SK-N-SH (cell line): Measurements from ENCODE around the gene LRRK2. TPM values are rescaled to one million over a fixed set of nuclear protein-coding genes. Genes with fewer than 3 reads are reported as not detected.

ENCODE experiments used
- CTCF ChIA-PET: fragments of 300-600, 350-600 bp; formaldehyde crosslinking; extraction: SDS; loops from one replicate; lab custom pipeline; 2021; lab: Yijun Ruan, JAX
- POLR2A ChIA-PET: fragments of 350-600 bp; sonication (Branson Sonifier 250); formaldehyde crosslinking; extraction: SDS; loops from one replicate; lab custom pipeline; 2020; ENCODE audit warnings: antibody characterized with exemption, inconsistent platforms; lab: Yijun Ruan, JAX
- DNase-seq: peaks from one replicate; pipeline ENCODE4 v3.0.0; 2012
- H2AFZ ChIP-seq: fragments of 200-600 bp; sonication (generic); 2 replicates; pipeline ENCODE4 v1.8.1; 2016; ENCODE audit warnings: antibody characterized with exemption, mild to moderate bottlenecking, low read depth
- H3F3A ChIP-seq: fragments of 200-600 bp; sonication (generic); replicated peaks from 2 replicates; pipeline ENCODE3; 2016; ENCODE audit warnings: antibody characterized with exemption, mild to moderate bottlenecking; ENCODE audit not compliant: insufficient read depth
- H3K27ac ChIP-seq, 2 experiments: fragments of 200-500 bp in 1 of 2; fragments of 200-600 bp in 1 of 2; sonication (Bioruptor generic) in 1 of 2; sonication (generic), shearing (Covaris generic) in 1 of 2; 2 replicates each; pipeline versions ENCODE4 v1.5.1 to v1.6.1; 2014 to 2016; ENCODE audit warnings: low read depth in 2 of 2, inconsistent platforms in 1 of 2, low read length in 1 of 2, mild to moderate bottlenecking in 1 of 2, mixed read lengths in 1 of 2
- H3K27me3 ChIP-seq: fragments of 200-600 bp; sonication (generic), shearing (Covaris generic); 2 replicates; pipeline ENCODE4 v1.6.1; 2016; ENCODE audit warnings: mixed run types; ENCODE audit not compliant: insufficient read depth
- H3K36me3 ChIP-seq, 2 experiments: fragments of 200-500 bp in 1 of 2; fragments of 200-600 bp in 1 of 2; sonication (Bioruptor generic) in 1 of 2; sonication (generic) in 1 of 2; replicated peaks in 1 of 2; 2 replicates each; pipeline versions ENCODE3 to v1.5.1; 2014 to 2016; ENCODE audit warnings: low read length in 1 of 2, mild to moderate bottlenecking in 1 of 2; ENCODE audit not compliant: insufficient read depth in 2 of 2, control insufficient read depth in 1 of 2
- H3K4me1 ChIP-seq, 2 experiments: fragments of 200-500 bp in 1 of 2; fragments of 200-600 bp in 1 of 2; sonication (Bioruptor generic) in 1 of 2; sonication (generic), shearing (Covaris generic) in 1 of 2; 2 replicates each; pipeline versions ENCODE4 v1.5.1 to v1.6.1; 2014 to 2016; ENCODE audit warnings: low read depth in 1 of 2, low read length in 1 of 2, mixed run types in 1 of 2; ENCODE audit not compliant: insufficient read depth in 2 of 2, control insufficient read depth in 1 of 2
- H3K4me2 ChIP-seq: fragments of 200-600 bp; sonication (generic), shearing (Covaris generic); 2 replicates; pipeline ENCODE4 v1.6.1; 2017; ENCODE audit warnings: mixed run types
- H3K4me3 ChIP-seq, 2 experiments: fragments of 200-500 bp in 1 of 2; fragments of 200-600 bp in 1 of 2; sonication (Bioruptor generic) in 1 of 2; sonication (generic), shearing (Covaris generic) in 1 of 2; 2 replicates each; pipeline versions ENCODE4 v1.5.1 to v1.8.1; 2014 to 2016; ENCODE audit warnings: low read depth in 2 of 2, inconsistent platforms in 1 of 2, low read length in 1 of 2, mild to moderate bottlenecking in 1 of 2, mixed read lengths in 1 of 2, moderate library complexity in 1 of 2
- H3K79me2 ChIP-seq: fragments of 200-600 bp; sonication (generic); 2 replicates; pipeline ENCODE4 v1.8.1; 2017; ENCODE audit warnings: mild to moderate bottlenecking; ENCODE audit not compliant: insufficient read depth
- H3K9ac ChIP-seq: fragments of 200-600 bp; sonication (generic); 2 replicates; pipeline ENCODE4 v1.6.1; 2017; ENCODE audit warnings: mixed run types
- H3K9me2 ChIP-seq: fragments of 200-600 bp; sonication (generic); 2 replicates; pipeline ENCODE4 v1.6.1; 2017; ENCODE audit warnings: mixed run types
- H3K9me3 ChIP-seq: fragments of 200-600 bp; sonication (generic); 2 replicates; pipeline ENCODE4 v1.6.1; 2017; ENCODE audit warnings: mixed run types, mild to moderate bottlenecking, moderate library complexity
- H4K20me1 ChIP-seq: fragments of 200-600 bp; sonication (generic); 2 replicates; pipeline ENCODE4 v1.6.1; 2017; ENCODE audit warnings: mild to moderate bottlenecking, mixed run types; ENCODE audit not compliant: insufficient read depth
- EP300 ChIP-seq, 2 experiments: IDR thresholded peaks; 2 replicates each; pipeline versions ENCODE4 v1.4.0 to v1.6.1; 2012; ENCODE audit warnings: borderline replicate concordance in 1 of 2, low read depth in 1 of 2, low read length in 1 of 2
- EZH2phosphoT487 ChIP-seq: fragments of 200-600 bp; sonication (generic); IDR thresholded peaks from 2 replicates; pipeline ENCODE4 v1.6.1; 2017; ENCODE audit warnings: low read depth, mixed run types, mild to moderate bottlenecking, antibody characterized with exemption, moderate library complexity, borderline replicate concordance
- FOSL2 ChIP-seq: IDR thresholded peaks from 2 replicates; pipeline ENCODE4 v1.4.0; 2012; ENCODE audit warnings: low read depth, mild to moderate bottlenecking, moderate library complexity, borderline replicate concordance
- FOXJ3 ChIP-seq: sonication (generic); formaldehyde crosslinking; IDR thresholded peaks from 2 replicates; pipeline ENCODE4 v1.5.1; 2020; ENCODE audit warnings: mild to moderate bottlenecking, missing genetic modification reagents
- FOXM1 ChIP-seq: IDR thresholded peaks from 2 replicates; pipeline ENCODE4 v1.4.0; 2012; ENCODE audit warnings: low read depth, mild to moderate bottlenecking
- GABPA ChIP-seq: IDR thresholded peaks from 2 replicates; pipeline ENCODE4 v1.4.0; 2012; ENCODE audit warnings: low read depth, mild to moderate bottlenecking
- JUND ChIP-seq: IDR thresholded peaks from 2 replicates; pipeline ENCODE4 v1.4.0; 2012
- NFIC ChIP-seq: IDR thresholded peaks from 2 replicates; pipeline ENCODE4 v1.4.0; 2012; ENCODE audit warnings: borderline replicate concordance
- NRF1 ChIP-seq: IDR thresholded peaks from 2 replicates; pipeline ENCODE4 v1.6.1; 2012; ENCODE audit warnings: low read depth, mild to moderate bottlenecking, low read length
- TEAD4 ChIP-seq: IDR thresholded peaks from 2 replicates; pipeline ENCODE4 v1.4.0; 2012; ENCODE audit warnings: mild to moderate bottlenecking, borderline replicate concordance; ENCODE audit not compliant: insufficient read depth
- WGBS: methylation state at CpG from one replicate; pipeline ENCODE4 v1.1.6; 2017; ENCODE audit warnings: low lambda C conversion rate; 5-methylcytosine and 5-hydroxymethylcytosine counted together
- polyA plus RNA-seq, 3 experiments: library from polyadenylated mRNA; depleted of rRNA; stranded (reverse); fragments of >200 nt; gene quantifications; 2 replicates each; pipeline ENCODE4 v1.2.3, GENCODE V29; 2012
- TF ChIP-seq, protein P1 (sequence below): IDR thresholded peaks from 2 replicates; pipeline ENCODE4; 2012
- TF ChIP-seq, protein P2 (sequence below): fragments of 200-600 bp; sonication (generic); IDR thresholded peaks from 2 replicates; pipeline ENCODE4 v1.6.1; 2017; ENCODE audit warnings: antibody characterized with exemption, mild to moderate bottlenecking, moderate library complexity
- TF ChIP-seq, protein P3 (sequence below): IDR thresholded peaks from 2 replicates; pipeline ENCODE4 v1.4.0; 2012; ENCODE audit warnings: low read depth, borderline replicate concordance
- TF ChIP-seq, protein P4 (sequence below): fragments of 150-350 bp; IDR thresholded peaks from 2 replicates; pipeline ENCODE4 v1.6.1; 2016; ENCODE audit warnings: mild to moderate bottlenecking, low read depth, low read length

The LRRK2 gene
- polyA plus RNA-seq, 1 of the 3 experiments (the other 2 are of a cell fraction), result 0.08 TPM

DNA sequence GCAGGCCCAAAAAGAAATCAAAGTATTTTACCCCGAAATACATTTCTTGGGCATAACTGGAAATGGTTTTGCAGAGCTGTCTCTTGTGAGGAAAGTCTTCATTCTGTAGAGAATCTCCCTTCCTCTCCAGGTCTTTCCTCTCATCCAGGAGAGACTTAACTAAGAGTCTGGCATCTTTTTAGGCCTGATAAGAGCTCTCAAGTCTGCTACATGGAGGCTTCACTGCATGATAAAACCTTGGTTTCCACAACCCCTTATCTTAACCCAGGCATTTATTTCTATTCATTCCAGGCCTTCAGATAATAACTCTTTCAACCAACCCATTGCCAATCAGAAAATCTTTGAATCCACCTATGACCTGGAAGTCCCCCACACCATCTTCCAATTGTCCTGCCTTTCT is 41.1 kb upstream of the LRRK2 start:
- DNase-seq, result no peak
- Histone ChIP-seq H4K20me1 (no peaks in the 10 kb centered on the region), H3K79me2 (no peaks in the 10 kb centered on the region), H3K27me3 (no peaks in the 10 kb centered on the region), H3F3A (no peaks in the 10 kb centered on the region), H3K4me1 (no peaks in the 10 kb centered on the region), H3K27ac (no peak overlapping the region), H2AFZ (no peak overlapping the region), H3K4me3 (no peak overlapping the region), H3K4me2 (no peak overlapping the region), H3K9me2 (no peaks in the 10 kb centered on the region), H3K9me3 (no peaks in the 10 kb centered on the region), H3K9ac (no peak overlapping the region), H3K36me3 (no peaks in the 10 kb centered on the region)
- ChIA-PET POLR2A (no interaction called here), CTCF (interaction anchor here (0.8 to 1.2 kb wide), 2 partner anchors 20 to 130 kb away, joined by 3 read pairs; no protein-coding TSS in a partner anchor)
- no peak for TF ChIP-seq TEAD4
- TF ChIP-seq, protein P1, sequence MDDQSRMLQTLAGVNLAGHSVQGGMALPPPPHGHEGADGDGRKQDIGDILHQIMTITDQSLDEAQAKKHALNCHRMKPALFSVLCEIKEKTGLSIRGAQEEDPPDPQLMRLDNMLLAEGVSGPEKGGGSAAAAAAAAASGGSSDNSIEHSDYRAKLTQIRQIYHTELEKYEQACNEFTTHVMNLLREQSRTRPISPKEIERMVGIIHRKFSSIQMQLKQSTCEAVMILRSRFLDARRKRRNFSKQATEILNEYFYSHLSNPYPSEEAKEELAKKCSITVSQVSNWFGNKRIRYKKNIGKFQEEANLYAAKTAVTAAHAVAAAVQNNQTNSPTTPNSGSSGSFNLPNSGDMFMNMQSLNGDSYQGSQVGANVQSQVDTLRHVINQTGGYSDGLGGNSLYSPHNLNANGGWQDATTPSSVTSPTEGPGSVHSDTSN, result no peak
- TF ChIP-seq EZH2phosphoT487, result no peak
- TF ChIP-seq NRF1, result no peak
- WGBS, result 15% methylated on average over 1 of the region's 1 CpG

DNA sequence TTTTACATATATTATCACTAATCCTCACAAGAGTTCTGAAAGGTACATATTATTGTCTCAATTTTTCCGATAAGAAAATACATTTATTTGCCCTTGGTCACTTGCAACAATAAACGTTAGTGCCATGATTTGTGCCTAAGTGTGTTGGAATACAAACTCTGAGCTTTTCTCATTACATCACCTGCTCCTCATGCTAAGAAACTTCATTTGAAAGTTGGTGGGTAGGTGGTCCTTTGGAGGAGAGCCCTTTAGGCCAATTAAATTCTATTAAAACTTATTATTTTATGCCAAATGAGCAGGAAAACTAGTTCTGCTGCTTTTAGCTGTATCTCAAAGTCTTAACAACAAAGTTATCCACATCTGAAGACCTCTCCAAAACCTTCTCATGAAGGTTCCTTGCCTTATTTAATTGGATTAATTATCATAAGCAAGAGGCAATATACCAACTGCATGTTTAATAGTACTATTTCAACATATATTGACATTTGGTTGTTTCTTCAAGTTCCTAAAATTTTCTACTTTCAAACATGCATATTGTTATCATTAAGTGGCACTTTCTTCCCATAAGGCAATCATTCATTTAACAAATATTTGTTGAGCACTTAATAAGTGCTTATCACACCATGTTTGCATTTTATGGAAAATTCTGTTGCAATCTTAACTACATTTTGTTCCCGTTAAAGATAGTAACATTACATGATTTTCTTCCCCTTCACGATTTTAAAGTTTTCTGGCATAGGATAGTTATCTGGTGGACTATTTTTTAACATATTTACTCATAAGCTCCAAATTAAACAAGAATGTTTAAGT is 40.1 kb upstream of the LRRK2 start:
- no peak overlapping the region for H3K4me3 ChIP-seq
- CTCF ChIA-PET, result interaction anchor here (0.8 to 1.6 kb wide), 3 partner anchors 19 to 129 kb away, joined by 3 read pairs; no protein-coding TSS in a partner anchor

DNA sequence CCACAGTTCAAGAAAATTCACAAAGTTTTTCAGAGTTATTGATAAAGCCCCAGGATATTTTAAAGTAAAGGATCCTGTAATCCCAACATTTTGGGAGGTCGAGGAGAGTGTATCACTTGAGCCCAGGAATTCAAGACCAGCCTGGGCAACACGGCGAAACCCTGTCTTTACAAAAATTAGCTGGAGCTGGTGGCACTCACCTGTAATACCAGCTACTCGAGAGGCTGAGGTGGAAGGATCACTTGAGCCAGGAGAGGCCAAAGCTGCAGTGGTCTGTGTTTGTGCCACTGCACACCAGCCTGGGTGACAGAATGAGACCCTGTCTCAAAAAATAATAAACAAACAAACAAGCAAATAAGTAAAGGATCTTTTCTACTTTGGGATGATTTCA is 39.5 kb upstream of the LRRK2 start:
- WGBS, result 25% methylated on average over 4 of the region's 4 CpGs
- ChIA-PET CTCF (interaction anchor here (1.0 to 1.6 kb wide), 2 partner anchors 22 to 32 kb away, joined by 3 read pairs; no protein-coding TSS in a partner anchor), POLR2A (interaction anchor here (1.0 kb wide), 1 partner anchor 9 kb away, joined by 3 read pairs; no protein-coding TSS in a partner anchor)
- H3K27ac ChIP-seq, result no peak overlapping the region
- no peaks in the 10 kb centered on the region for H3K9me2 ChIP-seq
- no peak overlapping the region for H3K9ac ChIP-seq
- H4K20me1 ChIP-seq, result no peaks in the 10 kb centered on the region
- no peaks in the 10 kb centered on the region for H3K79me2 ChIP-seq
- no peaks in the 10 kb centered on the region for H3K27me3 ChIP-seq
- H3K9me3 ChIP-seq, result no peaks in the 10 kb centered on the region
- no peaks in the 10 kb centered on the region for H3K4me1 ChIP-seq
- no peaks in the 10 kb centered on the region for H3F3A ChIP-seq
- H3K4me2 ChIP-seq, result no peak overlapping the region
- DNase-seq, result no peak
- H2AFZ ChIP-seq, result no peak overlapping the region
- H3K4me3 ChIP-seq, result no peak overlapping the region
- H3K36me3 ChIP-seq, result no peaks in the 10 kb centered on the region
- TF ChIP-seq EP300 (IDR thresholded peaks at IDR 0.05; ENCODE audit: borderline replicate concordance in 1 of 2, low read depth in 1 of 2, low read length in 1 of 2) (no peak), TEAD4 (no peak), NFIC (no peak), JUND (no peak), FOXM1 (no peak), FOXJ3 (CRISPR knock-in tag) (no peak), GABPA (no peak)
- TF ChIP-seq, protein P2, sequence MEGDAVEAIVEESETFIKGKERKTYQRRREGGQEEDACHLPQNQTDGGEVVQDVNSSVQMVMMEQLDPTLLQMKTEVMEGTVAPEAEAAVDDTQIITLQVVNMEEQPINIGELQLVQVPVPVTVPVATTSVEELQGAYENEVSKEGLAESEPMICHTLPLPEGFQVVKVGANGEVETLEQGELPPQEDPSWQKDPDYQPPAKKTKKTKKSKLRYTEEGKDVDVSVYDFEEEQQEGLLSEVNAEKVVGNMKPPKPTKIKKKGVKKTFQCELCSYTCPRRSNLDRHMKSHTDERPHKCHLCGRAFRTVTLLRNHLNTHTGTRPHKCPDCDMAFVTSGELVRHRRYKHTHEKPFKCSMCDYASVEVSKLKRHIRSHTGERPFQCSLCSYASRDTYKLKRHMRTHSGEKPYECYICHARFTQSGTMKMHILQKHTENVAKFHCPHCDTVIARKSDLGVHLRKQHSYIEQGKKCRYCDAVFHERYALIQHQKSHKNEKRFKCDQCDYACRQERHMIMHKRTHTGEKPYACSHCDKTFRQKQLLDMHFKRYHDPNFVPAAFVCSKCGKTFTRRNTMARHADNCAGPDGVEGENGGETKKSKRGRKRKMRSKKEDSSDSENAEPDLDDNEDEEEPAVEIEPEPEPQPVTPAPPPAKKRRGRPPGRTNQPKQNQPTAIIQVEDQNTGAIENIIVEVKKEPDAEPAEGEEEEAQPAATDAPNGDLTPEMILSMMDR, result no peak
- TF ChIP-seq, protein P3, sequence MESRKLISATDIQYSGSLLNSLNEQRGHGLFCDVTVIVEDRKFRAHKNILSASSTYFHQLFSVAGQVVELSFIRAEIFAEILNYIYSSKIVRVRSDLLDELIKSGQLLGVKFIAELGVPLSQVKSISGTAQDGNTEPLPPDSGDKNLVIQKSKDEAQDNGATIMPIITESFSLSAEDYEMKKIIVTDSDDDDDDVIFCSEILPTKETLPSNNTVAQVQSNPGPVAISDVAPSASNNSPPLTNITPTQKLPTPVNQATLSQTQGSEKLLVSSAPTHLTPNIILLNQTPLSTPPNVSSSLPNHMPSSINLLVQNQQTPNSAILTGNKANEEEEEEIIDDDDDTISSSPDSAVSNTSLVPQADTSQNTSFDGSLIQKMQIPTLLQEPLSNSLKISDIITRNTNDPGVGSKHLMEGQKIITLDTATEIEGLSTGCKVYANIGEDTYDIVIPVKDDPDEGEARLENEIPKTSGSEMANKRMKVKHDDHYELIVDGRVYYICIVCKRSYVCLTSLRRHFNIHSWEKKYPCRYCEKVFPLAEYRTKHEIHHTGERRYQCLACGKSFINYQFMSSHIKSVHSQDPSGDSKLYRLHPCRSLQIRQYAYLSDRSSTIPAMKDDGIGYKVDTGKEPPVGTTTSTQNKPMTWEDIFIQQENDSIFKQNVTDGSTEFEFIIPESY, result no peak

More for the DNA sequence above, 40.1 kb upstream of the LRRK2 start:
- no peaks in the 10 kb centered on the region for H4K20me1 ChIP-seq
- no peak overlapping the region for H3K4me2 ChIP-seq
- no peak overlapping the region for H3K27ac ChIP-seq
- DNase-seq, result no peak
- H3K9me3 ChIP-seq, result no peaks in the 10 kb centered on the region
- no peaks in the 10 kb centered on the region for H3K79me2 ChIP-seq
- no peaks in the 10 kb centered on the region for H3K9me2 ChIP-seq
- POLR2A ChIA-PET, result no interaction called here
- TF ChIP-seq NFIC (no peak), FOSL2 (no peak)
- TF ChIP-seq, protein P4, sequence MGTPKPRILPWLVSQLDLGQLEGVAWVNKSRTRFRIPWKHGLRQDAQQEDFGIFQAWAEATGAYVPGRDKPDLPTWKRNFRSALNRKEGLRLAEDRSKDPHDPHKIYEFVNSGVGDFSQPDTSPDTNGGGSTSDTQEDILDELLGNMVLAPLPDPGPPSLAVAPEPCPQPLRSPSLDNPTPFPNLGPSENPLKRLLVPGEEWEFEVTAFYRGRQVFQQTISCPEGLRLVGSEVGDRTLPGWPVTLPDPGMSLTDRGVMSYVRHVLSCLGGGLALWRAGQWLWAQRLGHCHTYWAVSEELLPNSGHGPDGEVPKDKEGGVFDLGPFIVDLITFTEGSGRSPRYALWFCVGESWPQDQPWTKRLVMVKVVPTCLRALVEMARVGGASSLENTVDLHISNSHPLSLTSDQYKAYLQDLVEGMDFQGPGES, result no peak
- no peaks in the 10 kb centered on the region for H3K4me1 ChIP-seq
- no peaks in the 10 kb centered on the region for H3K27me3 ChIP-seq
- 50% methylated on average over 4 of the region's 4 CpGs for WGBS
- H3K36me3 ChIP-seq, result no peaks in the 10 kb centered on the region
- no peaks in the 10 kb centered on the region for H3F3A ChIP-seq
- H3K9ac ChIP-seq, result no peak overlapping the region
- no peak overlapping the region for H2AFZ ChIP-seq
